SH-SY5Y (cell line): ENCODE data around the gene CD226.

Source experiments
- GATA2 ChIP-seq: IDR thresholded peaks from 2 replicates; pipeline ENCODE4 v1.6.1; 2011; ENCODE audit warnings: mild to moderate bottlenecking, low read depth, low read length
- GATA3 ChIP-seq: IDR thresholded peaks from 2 replicates; pipeline ENCODE4 v1.6.1; 2011; ENCODE audit warnings: low read depth, mild to moderate bottlenecking, low read length, moderate library complexity

DNA sequence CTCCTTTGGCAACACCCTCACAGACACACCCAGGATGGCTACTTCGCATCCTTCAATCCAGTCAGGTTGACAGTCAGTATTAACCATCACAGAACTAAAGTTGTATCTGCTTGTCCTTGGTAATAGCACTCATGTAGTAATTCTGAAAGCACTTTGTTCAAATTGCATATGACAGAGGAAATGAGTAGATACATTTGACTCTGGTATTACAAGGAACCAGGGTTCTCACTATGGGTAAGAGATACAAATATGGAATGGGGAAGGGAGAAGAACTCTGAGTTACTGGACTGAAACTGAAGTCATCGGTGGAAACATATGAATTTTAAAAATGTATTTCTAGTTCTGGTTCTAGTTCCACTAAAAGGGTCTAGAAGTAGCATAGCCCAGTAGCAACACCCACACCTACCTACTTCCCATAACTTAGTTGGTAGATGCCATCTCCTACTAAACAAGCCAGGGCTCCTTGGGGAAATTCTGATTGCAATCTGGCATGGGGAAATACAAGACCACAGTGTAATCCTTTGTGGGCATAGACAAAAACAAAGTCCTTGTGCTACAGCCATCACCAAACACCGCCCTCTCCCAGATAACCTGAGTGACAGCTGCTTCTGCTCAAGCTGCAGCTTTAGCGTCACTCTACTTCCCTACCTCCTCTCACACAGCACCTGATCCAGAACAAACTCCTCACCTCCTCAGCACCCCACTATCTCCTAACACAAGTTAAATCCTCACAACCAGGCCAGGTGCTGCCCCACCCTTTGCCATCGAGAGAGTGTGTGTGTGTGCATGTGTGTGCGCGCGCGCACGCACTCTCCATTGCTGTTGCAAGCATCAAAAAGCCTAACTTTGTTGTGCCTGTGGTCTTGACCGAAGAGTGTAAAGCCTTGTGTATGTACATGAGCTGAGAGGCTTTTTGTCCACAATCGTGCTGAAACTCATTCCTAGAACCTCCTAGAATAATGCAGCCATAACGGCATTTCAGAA lies 31.4 kb upstream of the CD226 start:
- TF ChIP-seq GATA2 (no peak), GATA3 (no peak)
